IPS-20b (cell line): ENCODE results near the gene EFNA2.
A peak's percentile ranks its signal among the peaks of the same experiment; 100 is the strongest.

ENCODE experiments used
- H3K27ac ChIP-seq: one replicate; pipeline ENCODE4 v1.5.1; 2013; ENCODE audit warnings: low read length
- H3K27me3 ChIP-seq: 2 replicates; pipeline ENCODE4 v1.6.1; 2013; ENCODE audit warnings: mild to moderate bottlenecking, low read length, inconsistent platforms; ENCODE audit not compliant: insufficient read depth
- H3K36me3 ChIP-seq: 2 replicates; pipeline ENCODE4 v1.6.1; 2013; ENCODE audit warnings: low read depth, mild to moderate bottlenecking, inconsistent platforms, low read length, moderate library complexity; ENCODE audit not compliant: insufficient read depth
- H3K4me1 ChIP-seq: 2 replicates; pipeline ENCODE4 v1.6.1; 2013; ENCODE audit warnings: mild to moderate bottlenecking, control low read depth, inconsistent platforms, low read length, moderate library complexity; ENCODE audit not compliant: insufficient read depth
- H3K4me3 ChIP-seq: 2 replicates; pipeline ENCODE4 v1.5.1; 2013; ENCODE audit warnings: mild to moderate bottlenecking, low read length, inconsistent platforms
- H3K9ac ChIP-seq: 2 replicates; pipeline ENCODE4 v1.6.1; 2013; ENCODE audit warnings: low read depth, mild to moderate bottlenecking, inconsistent platforms, low read length, moderate library complexity
- H3K9me3 ChIP-seq: 2 replicates; pipeline ENCODE4 v1.6.1; 2013; ENCODE audit warnings: mild to moderate bottlenecking, low read depth, low read length, inconsistent platforms; ENCODE audit not compliant: insufficient read depth

The EFNA2 gene

GRCh38 chr19:1270854-1271527, 14.7 kb upstream of the EFNA2 start:
- Histone ChIP-seq H3K9me3 (no peaks in the 10 kb centered on the region), H3K27ac (no peak overlapping the region), H3K27me3 (peaks cover 17% of the 10 kb centered on the region), H3K4me1 (peaks cover 10% of the 10 kb centered on the region), H3K9ac (peak overlapping the region; percentile 97; the same call in 1 of the 2 replicates), H3K4me3 (peak overlapping the region; percentile 94; the same call in 1 of the 2 replicates), H3K36me3 (peaks cover 49% of the 10 kb centered on the region)

GRCh38 chr19:1271528-1272422, 13.9 kb upstream of the EFNA2 start:
- Histone ChIP-seq H3K27ac (no peak overlapping the region), H3K4me3 (no peak overlapping the region), H3K9ac (no peak overlapping the region), H3K4me1 (peaks cover 10% of the 10 kb centered on the region), H3K27me3 (peaks cover 17% of the 10 kb centered on the region), H3K9me3 (no peaks in the 10 kb centered on the region), H3K36me3 (peaks cover 49% of the 10 kb centered on the region)

GRCh38 chr19:1272423-1273262, 13.0 kb upstream of the EFNA2 start:
- Histone ChIP-seq H3K9ac (peak overlapping the region; percentile 37), H3K4me3 (no peak overlapping the region)

GRCh38 chr19:1273263-1274041, 12.2 kb upstream of the EFNA2 start:
- Histone ChIP-seq H3K4me1 (peaks cover 9% of the 10 kb centered on the region), H3K4me3 (no peak overlapping the region), H3K9ac (peak overlapping the region; percentile 37; the same call in 1 of the 2 replicates)

More at GRCh38 chr19:1272423-1273262, 13.0 kb upstream of the EFNA2 start:
- H3K27me3 ChIP-seq, result peaks cover 10% of the 10 kb centered on the region; the same call in 1 of the 2 replicates
- peaks cover 49% of the 10 kb centered on the region for H3K36me3 ChIP-seq
- no peak overlapping the region for H3K27ac ChIP-seq
- no peaks in the 10 kb centered on the region for H3K9me3 ChIP-seq
- peaks cover 10% of the 10 kb centered on the region for H3K4me1 ChIP-seq

GRCh38 chr19:1274081-1274851, 11.4 kb upstream of the EFNA2 start:
- Histone ChIP-seq H3K9me3 (no peaks in the 10 kb centered on the region), H3K4me1 (peaks cover 5% of the 10 kb centered on the region), H3K9ac (peak overlapping the region; percentile 88), H3K4me3 (peak overlapping the region; percentile 63; the same call in 1 of the 2 replicates), H3K27ac (peak overlapping the region; percentile 90), H3K36me3 (peaks cover 53% of the 10 kb centered on the region), H3K27me3 (no peaks in the 10 kb centered on the region)

More at GRCh38 chr19:1273263-1274041, 12.2 kb upstream of the EFNA2 start:
- Histone ChIP-seq H3K36me3 (peaks cover 49% of the 10 kb centered on the region), H3K27me3 (peaks cover 2% of the 10 kb centered on the region; the same call in 1 of the 2 replicates), H3K27ac (no peak overlapping the region), H3K9me3 (no peaks in the 10 kb centered on the region)

- peaks cover 53% of the 10 kb centered on the region for H3K36me3 ChIP-seq
Observed at GRCh38 chr19:1274852-1275259, 10.8 kb upstream of the EFNA2 start.

GRCh38 chr19:1275260-1275975, 10.3 kb upstream of the EFNA2 start, which contains the start of gene FAM174C:
FAM174C (plus strand) TSS chr19:1275530; CDS start chr19:1275550, 20 bp downstream.
- peak within 1 kb of the TSS; percentile 88 for H3K4me3 ChIP-seq
- peak within 1 kb of the TSS; percentile 93 for H3K9ac ChIP-seq
- H3K9me3 ChIP-seq, result no peaks in the 10 kb centered on the region
- H3K27me3 ChIP-seq, result no peaks in the 10 kb centered on the region
- H3K36me3 ChIP-seq, result peaks cover 50% of the 10 kb centered on the region
- peak within 1 kb of the TSS; percentile 90 for H3K27ac ChIP-seq
- H3K4me1 ChIP-seq, result peaks cover 5% of the 10 kb centered on the region

More at GRCh38 chr19:1274852-1275259, 10.8 kb upstream of the EFNA2 start:
- Histone ChIP-seq H3K9ac (peak overlapping the region; percentile 88), H3K4me3 (peak overlapping the region; percentile 63; the same call in 1 of the 2 replicates), H3K4me1 (peaks cover 5% of the 10 kb centered on the region), H3K9me3 (no peaks in the 10 kb centered on the region), H3K27ac (peak overlapping the region; percentile 90), H3K27me3 (no peaks in the 10 kb centered on the region)

GRCh38 chr19:1275976-1276627, 9.6 kb upstream of the EFNA2 start:
- H3K27me3 ChIP-seq, result no peaks in the 10 kb centered on the region
- H3K9ac ChIP-seq, result peak overlapping the region; percentile 93
- H3K36me3 ChIP-seq, result peaks cover 43% of the 10 kb centered on the region
- H3K27ac ChIP-seq, result peak overlapping the region; percentile 78
- H3K9me3 ChIP-seq, result no peaks in the 10 kb centered on the region
- peaks cover 5% of the 10 kb centered on the region for H3K4me1 ChIP-seq
- peak overlapping the region; percentile 88 for H3K4me3 ChIP-seq

GRCh38 chr19:1276628-1277022, 9.0 kb upstream of the EFNA2 start:
- H3K4me1 ChIP-seq, result peaks cover 5% of the 10 kb centered on the region
- H3K4me3 ChIP-seq, result peak overlapping the region; percentile 88
- H3K27ac ChIP-seq, result no peak overlapping the region
- H3K36me3 ChIP-seq, result peaks cover 38% of the 10 kb centered on the region
- no peaks in the 10 kb centered on the region for H3K27me3 ChIP-seq
- H3K9ac ChIP-seq, result peak overlapping the region; percentile 93; the same call in 1 of the 2 replicates
- no peaks in the 10 kb centered on the region for H3K9me3 ChIP-seq
